Small intestine (tissue), 7 donors: ENCODE measurements around the gene SDCCAG8. TPM values are rescaled to one million over a fixed set of nuclear protein-coding genes. Genes with fewer than 3 reads are reported as not detected.
"Not testable (repeated sequence)": the region's sequence is repeated elsewhere in the genome, so short reads cannot be mapped to it uniquely, and the experiment has no call there.

Experiments used
- DNase-seq, 2 donors: peaks; one replicate each; pipeline versions ENCODE4 v3.0.0 to v3.0.0-alpha.2; 2013
- FAIRE-seq: peaks from 2 replicates; lab custom pipeline; 2012; peaks lifted over from hg19 to GRCh38; lab: Jason Lieb, UNC
- H3K27ac ChIP-seq, 3 donors: one replicate each; pipeline ENCODE4 v1.5.1; 2013; ENCODE audit warnings: low read length in 2 of 3, mild to moderate bottlenecking in 2 of 3, control low read depth in 1 of 3, inconsistent platforms in 1 of 3, low read depth in 1 of 3, moderate library complexity in 1 of 3
- H3K27me3 ChIP-seq, 3 donors: one replicate each; pipeline ENCODE4 v1.6.1; 2013; ENCODE audit warnings: low read length in 3 of 3, inconsistent platforms in 1 of 3; ENCODE audit not compliant: control insufficient read depth in 3 of 3, insufficient read depth in 3 of 3
- H3K36me3 ChIP-seq, 3 donors: one replicate each; pipeline ENCODE4 v1.6.1; 2013; ENCODE audit warnings: low read length in 3 of 3, inconsistent platforms in 1 of 3, low read depth in 1 of 3, mild to moderate bottlenecking in 1 of 3, moderate library complexity in 1 of 3; ENCODE audit not compliant: control insufficient read depth in 3 of 3, insufficient read depth in 2 of 3
- H3K4me1 ChIP-seq, 3 donors: one replicate each; pipeline ENCODE4 v1.6.1; 2013; ENCODE audit warnings: low read length in 2 of 3, inconsistent platforms in 1 of 3, low read depth in 1 of 3, mild to moderate bottlenecking in 1 of 3, moderate library complexity in 1 of 3; ENCODE audit not compliant: control insufficient read depth in 3 of 3, insufficient read depth in 2 of 3
- H3K4me3 ChIP-seq, 3 donors: one replicate each; pipeline ENCODE4 v1.5.1; 2013; ENCODE audit warnings: low read length in 3 of 3, control low read depth in 1 of 3, inconsistent platforms in 1 of 3, low read depth in 1 of 3, mild to moderate bottlenecking in 1 of 3, moderate library complexity in 1 of 3
- H3K9me3 ChIP-seq, 2 donors: one replicate each; pipeline ENCODE4 v1.6.1; 2013; ENCODE audit warnings: low read depth in 1 of 2, low read length in 1 of 2; ENCODE audit not compliant: control insufficient read depth in 2 of 2, insufficient read depth in 1 of 2
- WGBS, 3 donors: extraction: QIAGEN DNeasy Blood & Tissue Kit; methylation state at CpG; one replicate each; pipeline ENCODE4 v1.1.7; 2013; 5-methylcytosine and 5-hydroxymethylcytosine counted together
- polyA plus RNA-seq, 4 donors: library from polyadenylated mRNA; stranded (reverse) in 3 of 4; unstranded in 1 of 4; fragments of 200-250 nt in 3 of 4; fragments of 120-200 nt in 1 of 4; gene quantifications; one replicate each; pipeline versions ENCODE4 v1.2.1 to v1.2.3, GENCODE V29; 2013
- donor health status: healthy with polysubstance abuse.
- donor health status: control.
- donor health status: control.
- donor health status: Bipolar disorder and iron deficiency.
- donor health status: healthy.

The SDCCAG8 gene
- polyA plus RNA-seq, 4 donors: 19.2 to 32.2 (median 23.6) TPM

DNA sequence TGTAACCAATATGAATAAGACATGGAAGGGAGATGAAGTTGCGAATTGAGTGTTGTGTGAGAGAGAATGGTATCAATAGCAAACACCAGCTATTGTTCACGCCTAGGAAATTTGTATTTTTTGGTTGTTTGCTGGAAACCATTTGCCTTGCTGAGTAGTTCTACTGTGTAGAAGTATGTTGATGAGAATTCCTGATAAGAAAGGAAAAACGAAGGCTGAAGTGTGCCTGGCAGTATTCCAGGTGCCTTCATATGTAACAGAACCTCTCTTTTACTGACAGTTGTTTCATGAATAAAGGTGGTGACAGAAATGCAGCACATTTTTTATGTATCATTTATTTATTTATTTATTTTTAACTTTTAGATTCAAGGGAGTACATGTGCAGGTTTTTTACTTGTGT lies 79.5 kb downstream of the SDCCAG8 start:
- no peaks in the 10 kb centered on the region for H3K4me1 ChIP-seq
- no peak for DNase-seq
- WGBS, 3 donors: 81 to 87% (median 84%) methylated on average over 3 of the region's 3 CpGs
- no peak overlapping the region for H3K27ac ChIP-seq
- H3K27me3 ChIP-seq: no peaks in the 10 kb centered on the region
- H3K36me3 ChIP-seq: peaks cover 2 to 14% (median 9%) of the 10 kb centered on the region in 3 donors
- no peak for FAIRE-seq
- no peaks in the 10 kb centered on the region for H3K9me3 ChIP-seq
- no peak overlapping the region for H3K4me3 ChIP-seq

DNA sequence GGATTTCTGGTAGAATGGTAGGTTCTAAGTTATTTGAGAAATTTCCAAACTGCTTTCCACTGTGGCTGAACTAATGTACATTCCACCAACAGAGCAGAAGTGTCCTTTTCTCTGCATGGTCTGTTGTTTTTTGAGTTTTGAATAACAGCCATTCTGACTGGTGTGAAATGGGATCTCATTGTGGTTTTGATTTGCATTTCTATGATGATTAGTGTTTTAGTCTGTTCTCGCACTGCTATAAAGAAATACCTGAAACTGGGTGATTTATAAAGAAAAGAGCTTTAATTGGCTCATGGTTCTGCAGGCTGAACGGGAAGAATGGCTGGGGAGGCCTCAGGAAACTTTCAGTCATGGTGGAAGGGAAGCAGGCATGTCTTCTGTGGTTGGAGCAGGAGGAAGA lies 80.3 kb downstream of the SDCCAG8 start:
- FAIRE-seq (no peak), DNase-seq (no peak)
- H3K27me3 ChIP-seq: no peaks in the 10 kb centered on the region
- no peaks in the 10 kb centered on the region for H3K9me3 ChIP-seq
- no peak overlapping the region for H3K27ac ChIP-seq
- WGBS, 3 donors: 80 to 87% (median 87%) methylated on average over 2 of the region's 2 CpGs
- H3K4me3 ChIP-seq: no peak overlapping the region
- peaks cover 2 to 12% (median 9%) of the 10 kb centered on the region in 3 donors for H3K36me3 ChIP-seq
- no peaks in the 10 kb centered on the region for H3K4me1 ChIP-seq

DNA sequence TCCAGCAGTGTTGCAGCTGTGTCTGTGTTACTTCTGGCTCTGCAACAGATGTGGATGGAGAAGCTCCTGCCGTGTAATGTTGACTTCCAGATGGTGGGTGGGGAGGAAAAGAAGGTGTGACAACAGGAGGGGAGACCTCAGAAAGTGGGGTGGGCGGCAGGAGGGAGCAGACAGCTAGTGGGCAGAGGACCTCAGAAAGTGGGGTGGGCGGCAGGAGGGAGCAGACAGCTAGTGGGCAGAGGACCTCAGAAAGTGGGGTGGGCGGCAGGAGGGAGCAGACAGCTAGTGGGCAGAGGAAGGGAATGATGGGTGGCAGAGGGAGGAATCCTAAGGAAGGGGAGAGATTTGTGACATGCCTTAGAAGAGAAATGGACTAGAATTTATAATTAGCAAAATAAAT lies 83.0 kb downstream of the SDCCAG8 start:
- H3K27me3 ChIP-seq, H3K27ac ChIP-seq, H3K9me3 ChIP-seq, H3K4me3 ChIP-seq, DNase-seq, H3K36me3 ChIP-seq, FAIRE-seq, H3K4me1 ChIP-seq: not testable (repeated sequence)
- 83 to 93% (median 92%) methylated on average over 3 to 4 of the region's 4 CpGs for WGBS, 3 donors

DNA sequence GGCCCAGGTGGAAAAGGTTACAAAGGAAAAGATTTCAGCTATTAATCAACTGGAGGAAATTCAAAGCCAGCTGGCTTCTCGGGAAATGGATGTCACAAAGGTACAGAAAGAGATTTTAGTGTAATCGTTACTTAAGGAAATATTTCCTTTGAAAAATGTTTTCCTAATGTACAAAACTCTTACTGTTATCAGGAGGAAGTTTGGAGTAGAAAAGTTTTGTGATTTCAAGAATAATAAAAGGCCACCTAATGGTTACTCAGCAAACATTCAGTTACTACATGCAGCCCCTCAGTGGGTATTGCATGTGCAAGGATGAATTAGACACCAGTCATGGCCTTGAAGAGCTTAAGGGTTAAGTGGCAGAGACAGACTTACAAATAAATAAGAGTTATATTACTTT lies 85.2 kb downstream of the SDCCAG8 start:
- H3K4me3 ChIP-seq: no peak overlapping the region
- H3K36me3 ChIP-seq: peaks cover 0 to 2% (median 2%) of the 10 kb centered on the region in 3 donors
- WGBS, 3 donors: 68 to 81% (median 81%) methylated on average over 2 of the region's 2 CpGs
- DNase-seq: no peak
- H3K9me3 ChIP-seq: no peaks in the 10 kb centered on the region
- no peaks in the 10 kb centered on the region for H3K27me3 ChIP-seq
- FAIRE-seq: no peak
- no peaks in the 10 kb centered on the region for H3K4me1 ChIP-seq
- no peak overlapping the region for H3K27ac ChIP-seq

DNA sequence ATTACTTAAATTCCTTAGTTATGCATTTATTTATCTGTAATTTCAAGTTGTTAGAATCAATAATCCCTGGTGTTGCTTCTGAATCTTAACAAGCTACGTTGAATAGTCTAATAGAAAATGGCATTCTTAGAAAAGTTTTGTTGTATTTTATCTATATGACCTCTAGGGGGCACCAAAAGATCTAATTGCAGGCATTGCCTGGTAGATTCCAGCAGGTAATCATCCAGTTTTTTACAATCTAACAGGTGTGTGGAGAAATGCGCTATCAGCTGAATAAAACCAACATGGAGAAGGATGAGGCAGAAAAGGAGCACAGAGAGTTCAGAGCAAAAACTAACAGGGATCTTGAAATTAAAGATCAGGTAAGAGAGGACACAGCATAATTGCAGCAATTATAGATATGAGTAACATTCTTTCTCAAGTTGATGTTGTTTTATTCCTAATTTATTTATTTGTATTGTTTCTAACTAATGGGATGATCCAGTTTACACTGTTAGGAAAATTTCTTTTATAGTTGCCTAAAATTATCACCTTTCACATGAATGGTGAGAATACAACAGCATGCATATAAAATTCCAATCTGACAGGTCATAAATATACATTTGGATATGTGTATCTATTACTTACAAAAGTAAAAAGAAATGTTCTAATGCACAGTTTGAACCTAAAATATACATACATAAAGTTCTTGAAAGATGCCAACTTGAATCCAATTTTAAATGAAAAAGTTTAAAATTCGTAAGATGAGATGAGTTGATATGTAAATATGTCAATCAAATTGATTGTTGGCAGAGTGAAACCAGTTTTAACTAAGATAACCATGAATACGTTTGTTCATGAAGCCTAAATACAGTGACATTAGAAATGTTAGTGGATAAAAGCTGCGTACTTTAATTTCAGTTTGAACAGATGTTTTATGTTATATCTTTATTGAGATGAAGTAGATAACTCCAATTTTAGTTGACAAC lies 88.4 kb downstream of the SDCCAG8 start:
- H3K27ac ChIP-seq: no peak overlapping the region
- no peak overlapping the region for H3K4me3 ChIP-seq
- no peaks in the 10 kb centered on the region for H3K4me1 ChIP-seq
- no peaks in the 10 kb centered on the region for H3K9me3 ChIP-seq
- FAIRE-seq (peak; percentile 76), DNase-seq (peak; percentile 69 to 73)
- WGBS, 3 donors: 40 to 58% (median 50%) methylated on average over 5 of the region's 5 CpGs
- peaks cover 0 to 8% (median 2%) of the 10 kb centered on the region in 3 donors for H3K36me3 ChIP-seq
- H3K27me3 ChIP-seq: no peaks in the 10 kb centered on the region

DNA sequence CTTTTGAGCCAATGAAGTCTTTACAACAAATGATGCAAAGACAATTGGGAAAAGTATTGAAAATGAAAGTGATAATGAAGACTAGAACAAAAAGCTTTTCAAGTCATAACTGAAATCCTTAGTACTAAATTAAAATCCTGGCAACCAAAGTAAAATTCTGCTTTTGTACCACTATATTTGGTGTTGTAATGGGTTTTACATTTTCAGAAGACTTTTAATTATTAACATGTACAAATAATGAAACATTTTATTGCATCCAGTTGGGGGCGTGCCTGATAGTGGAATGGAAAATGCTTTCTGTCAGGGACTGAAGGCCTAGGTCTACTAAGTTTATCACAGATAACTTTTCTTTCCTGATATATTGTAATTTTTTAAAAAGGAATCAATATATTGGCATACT lies 89.4 kb downstream of the SDCCAG8 start:
- WGBS, 3 donors: 10 to 47% (median 15%) methylated on average over 1 of the region's 1 CpG
- Histone ChIP-seq H3K9me3 (no peaks in the 10 kb centered on the region), H3K4me3 (no peak overlapping the region), H3K4me1 (no peaks in the 10 kb centered on the region), H3K27me3 (no peaks in the 10 kb centered on the region), H3K36me3 (peaks cover 0 to 8% (median 2%) of the 10 kb centered on the region in 3 donors), H3K27ac (no peak overlapping the region)
- peak; percentile 29 to 55 for DNase-seq
- no peak for FAIRE-seq

DNA sequence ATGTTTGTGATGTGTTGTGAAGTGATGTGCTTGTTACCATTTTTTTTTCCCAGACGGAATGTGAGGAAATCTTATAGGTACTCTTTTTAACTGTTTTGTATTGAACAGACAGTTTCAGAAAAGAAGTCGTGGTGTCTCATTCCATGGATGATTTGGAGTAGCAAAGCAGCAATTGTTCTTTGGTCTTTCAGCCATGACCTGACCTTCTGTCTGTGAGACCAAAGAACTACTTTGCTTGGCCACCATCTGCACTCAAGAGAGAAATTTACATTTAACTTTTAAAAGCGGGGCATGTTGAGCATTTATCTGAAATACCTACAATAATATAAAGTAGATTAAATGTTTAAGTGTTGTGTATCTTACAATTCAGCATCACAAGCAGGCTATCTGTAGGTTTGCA lies 90.2 kb downstream of the SDCCAG8 start:
- FAIRE-seq: no peak
- Histone ChIP-seq H3K36me3 (peaks cover 2 to 9% (median 2%) of the 10 kb centered on the region in 3 donors), H3K9me3 (no peaks in the 10 kb centered on the region), H3K4me1 (no peaks in the 10 kb centered on the region), H3K27me3 (no peaks in the 10 kb centered on the region), H3K27ac (no peak overlapping the region), H3K4me3 (no peak overlapping the region)
- no peak for DNase-seq
- 74 to 83% (median 80%) methylated on average over 3 of the region's 3 CpGs for WGBS, 3 donors

DNA sequence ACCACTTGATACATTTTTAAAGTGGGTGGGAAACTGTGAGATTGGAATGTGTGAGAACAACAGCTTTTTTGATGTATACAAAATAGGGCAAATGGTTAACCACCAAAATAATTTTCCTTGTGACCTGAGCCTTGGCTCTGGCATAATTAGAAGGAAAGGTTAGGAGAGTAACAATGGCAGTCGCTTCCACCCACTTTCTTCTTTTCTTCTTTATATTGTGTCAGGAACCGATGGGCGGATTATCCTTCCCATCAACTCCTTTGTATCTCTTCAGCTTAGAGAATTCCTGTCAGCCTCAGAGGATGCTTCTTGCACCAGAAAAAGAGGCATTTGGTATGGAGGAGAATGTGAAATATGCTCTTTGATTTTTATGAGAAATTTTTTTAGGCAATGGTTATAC lies 90.6 kb downstream of the SDCCAG8 start:
- Histone ChIP-seq H3K4me1 (no peaks in the 10 kb centered on the region), H3K9me3 (no peaks in the 10 kb centered on the region), H3K36me3 (peaks cover 2 to 11% (median 2%) of the 10 kb centered on the region in 3 donors), H3K4me3 (no peak overlapping the region), H3K27ac (no peak overlapping the region), H3K27me3 (no peaks in the 10 kb centered on the region)
- 94 to 97% (median 95%) methylated on average over 3 of the region's 3 CpGs for WGBS, 3 donors
- DNase-seq: no peak
- FAIRE-seq: no peak
